ENCODE results near the gene GCSH.

DNA sequence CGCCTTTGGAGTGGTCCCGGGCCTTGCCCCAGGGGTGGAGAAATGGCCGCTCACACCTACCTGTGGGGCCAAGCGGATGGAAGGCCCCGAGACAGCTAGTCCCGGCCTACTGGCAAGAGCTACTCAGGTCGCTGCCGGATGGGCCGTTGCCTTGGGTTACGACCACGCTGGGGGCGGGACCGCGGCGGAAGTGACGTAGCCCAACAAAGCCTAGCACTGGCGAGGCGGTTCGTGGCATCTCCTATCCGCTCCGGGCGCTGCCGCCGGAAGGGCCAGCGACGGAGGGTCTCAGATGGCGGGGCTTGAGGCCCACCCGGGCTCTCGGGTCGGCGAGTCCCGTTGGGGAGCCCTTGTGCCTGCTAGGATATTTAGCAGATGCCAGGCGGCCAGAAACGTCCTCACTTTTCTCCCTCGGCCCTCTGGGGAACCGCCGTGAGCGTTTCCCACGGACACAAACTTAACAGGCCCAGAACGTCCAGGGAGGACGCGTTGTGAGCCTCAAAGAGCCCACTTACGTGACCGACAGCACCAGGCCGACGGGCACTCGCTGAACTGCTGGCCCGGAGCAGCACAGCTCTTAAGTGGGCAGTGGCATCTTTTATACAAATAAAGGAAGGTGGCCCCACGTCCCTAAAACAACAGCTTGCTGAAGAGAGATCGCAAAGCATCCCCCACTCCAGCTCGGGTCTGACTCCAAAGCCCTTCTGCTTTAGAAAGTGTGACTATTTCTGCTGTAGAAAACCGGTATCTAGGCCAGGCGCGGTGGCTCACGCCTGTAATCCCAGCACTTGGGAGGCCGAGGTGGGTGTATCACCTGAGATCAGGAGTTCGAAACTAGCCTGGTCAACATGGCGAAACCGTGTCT lies 18.9 kb downstream of the GCSH start, which contains the start of gene C16orf46:
- TF ChIP-seq, protein P1, sequence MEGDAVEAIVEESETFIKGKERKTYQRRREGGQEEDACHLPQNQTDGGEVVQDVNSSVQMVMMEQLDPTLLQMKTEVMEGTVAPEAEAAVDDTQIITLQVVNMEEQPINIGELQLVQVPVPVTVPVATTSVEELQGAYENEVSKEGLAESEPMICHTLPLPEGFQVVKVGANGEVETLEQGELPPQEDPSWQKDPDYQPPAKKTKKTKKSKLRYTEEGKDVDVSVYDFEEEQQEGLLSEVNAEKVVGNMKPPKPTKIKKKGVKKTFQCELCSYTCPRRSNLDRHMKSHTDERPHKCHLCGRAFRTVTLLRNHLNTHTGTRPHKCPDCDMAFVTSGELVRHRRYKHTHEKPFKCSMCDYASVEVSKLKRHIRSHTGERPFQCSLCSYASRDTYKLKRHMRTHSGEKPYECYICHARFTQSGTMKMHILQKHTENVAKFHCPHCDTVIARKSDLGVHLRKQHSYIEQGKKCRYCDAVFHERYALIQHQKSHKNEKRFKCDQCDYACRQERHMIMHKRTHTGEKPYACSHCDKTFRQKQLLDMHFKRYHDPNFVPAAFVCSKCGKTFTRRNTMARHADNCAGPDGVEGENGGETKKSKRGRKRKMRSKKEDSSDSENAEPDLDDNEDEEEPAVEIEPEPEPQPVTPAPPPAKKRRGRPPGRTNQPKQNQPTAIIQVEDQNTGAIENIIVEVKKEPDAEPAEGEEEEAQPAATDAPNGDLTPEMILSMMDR (IDR thresholded peaks at IDR 0.05; ENCODE audit: insufficient read depth, low read depth, low read length) = no peak
- TF ChIP-seq EZH2 (IDR thresholded peaks at IDR 0.05; ENCODE audit: insufficient read depth, low read length) = no peak
